Endothelial cell of umbilical vein (primary cell): ENCODE data around the gene DEPDC5. TPM values are rescaled to one million over a fixed set of nuclear protein-coding genes. Genes with fewer than 3 reads are reported as not detected.

Experiments
- BruUV-seq: library from RNA; stranded (reverse); fragments of 400-500 nt; replicated peaks from 2 replicates; lab custom pipeline; 2021; lab: Mats Ljungman, UMichigan
- CTCF ChIA-PET: fragments of 300-600, 350-600 bp; sonication (Branson Sonifier 250); formaldehyde crosslinking; loops from one replicate; lab custom pipeline; 2021; ENCODE audit warnings: antibody characterized with exemption, inconsistent platforms; lab: Charles Lee
- POLR2A ChIA-PET: fragments of 300-600, 350-600 bp; sonication (Branson Sonifier 250); formaldehyde crosslinking; loops from one replicate; lab custom pipeline; 2021; ENCODE audit warnings: antibody characterized with exemption, inconsistent platforms; lab: Charles Lee
- DNase-seq: peaks from one replicate; pipeline ENCODE4 v3.0.0-alpha.2; 2011; ENCODE audit warnings: low read depth, low spot score
- FAIRE-seq: peaks from 2 replicates; lab custom pipeline; 2011; peaks lifted over from hg19 to GRCh38; lab: Jason Lieb, UNC
- H2AFZ ChIP-seq: 2 replicates; pipeline ENCODE4 v1.6.0; 2012; ENCODE audit warnings: low read depth, low read length, control low read depth, inconsistent platforms
- H3K27ac ChIP-seq: 2 replicates; pipeline ENCODE4 v1.5.1; 2011; ENCODE audit warnings: low read depth, mild to moderate bottlenecking, control low read depth, low read length, moderate library complexity; ENCODE audit not compliant: insufficient read depth
- H3K27me3 ChIP-seq, 2 experiments: 2 replicates each; pipeline versions ENCODE4 v1.6.0 to v1.6.1; 2011; ENCODE audit warnings: low read length in 2 of 2, mixed read lengths in 1 of 2; ENCODE audit not compliant: control insufficient read depth in 2 of 2, insufficient read depth in 2 of 2
- H3K36me3 ChIP-seq, 2 experiments: 2 replicates in 1 of 2; 3 replicates in 1 of 2; pipeline ENCODE4 v1.5.1; 2011; ENCODE audit warnings: low read length in 2 of 2, mild to moderate bottlenecking in 1 of 2, moderate library complexity in 1 of 2; ENCODE audit not compliant: control insufficient read depth in 2 of 2, insufficient read depth in 2 of 2; ENCODE audit errors: extremely low read depth in 1 of 2
- H3K4me1 ChIP-seq: 3 replicates; pipeline ENCODE4 v1.5.1; 2011; ENCODE audit warnings: mild to moderate bottlenecking, low read length; ENCODE audit not compliant: control insufficient read depth, insufficient read depth; ENCODE audit errors: extremely low read depth
- H3K4me2 ChIP-seq: 2 replicates; pipeline ENCODE4 v1.6.1; 2011; ENCODE audit warnings: low read length, control low read depth, mixed read lengths; ENCODE audit not compliant: insufficient read depth
- H3K4me3 ChIP-seq, 3 experiments: fragments of 200-600 bp in 1 of 3; sonication (generic), shearing (Covaris generic) in 1 of 3; replicated peaks in 1 of 3; 2 replicates each; pipeline ENCODE4 v1.5.1; 2011 to 2016; ENCODE audit warnings: control low read depth in 3 of 3, low read length in 3 of 3, mild to moderate bottlenecking in 2 of 3, inconsistent platforms in 1 of 3, low read depth in 1 of 3, moderate library complexity in 1 of 3; ENCODE audit not compliant: insufficient read depth in 1 of 3
- H3K79me2 ChIP-seq: 2 replicates; pipeline ENCODE4 v1.6.0; 2012; ENCODE audit warnings: low read length, inconsistent platforms; ENCODE audit not compliant: control insufficient read depth, insufficient read depth
- H3K9ac ChIP-seq: replicated peaks from 2 replicates; pipeline ENCODE3; 2011; ENCODE audit warnings: low read length, control low read depth; ENCODE audit not compliant: insufficient read depth; ENCODE audit errors: extremely low read depth
- H3K9me1 ChIP-seq: replicated peaks from 3 replicates; pipeline ENCODE4 v1.6.0; 2011; ENCODE audit warnings: mild to moderate bottlenecking, low read length; ENCODE audit not compliant: control insufficient read depth, insufficient read depth; ENCODE audit errors: extremely low read depth
- H3K9me3 ChIP-seq: replicated peaks from 2 replicates; pipeline ENCODE4 v1.5.1; 2012; ENCODE audit warnings: low read length, inconsistent platforms; ENCODE audit not compliant: control insufficient read depth, insufficient read depth
- H4K20me1 ChIP-seq: replicated peaks from 2 replicates; pipeline ENCODE3; 2011; ENCODE audit warnings: mild to moderate bottlenecking, low read length; ENCODE audit not compliant: control insufficient read depth, insufficient read depth; ENCODE audit errors: extremely low read depth
- EZH2 ChIP-seq: IDR thresholded peaks from 2 replicates; pipeline ENCODE4 v1.6.1; 2012; ENCODE audit warnings: borderline replicate concordance, low read depth, mild to moderate bottlenecking, moderate library complexity, low read length, inconsistent platforms; ENCODE audit not compliant: severe bottlenecking
- FOS ChIP-seq: IDR thresholded peaks from 2 replicates; pipeline ENCODE4 v1.6.1; 2011; ENCODE audit warnings: mild to moderate bottlenecking, low read length, moderate library complexity, borderline replicate concordance; ENCODE audit not compliant: insufficient read depth
- GATA2 ChIP-seq: IDR thresholded peaks from 2 replicates; pipeline ENCODE4 v1.7.0; 2011; ENCODE audit warnings: low read depth, mild to moderate bottlenecking, moderate library complexity, mixed read lengths, low read length; ENCODE audit not compliant: insufficient read length, insufficient read depth
- JUN ChIP-seq: IDR thresholded peaks from 2 replicates; pipeline ENCODE4 v1.6.1; 2011; ENCODE audit warnings: borderline replicate concordance, low read depth; ENCODE audit not compliant: insufficient read length, insufficient read depth
- MYC ChIP-seq: IDR thresholded peaks from one replicate; pipeline ENCODE4 v1.6.1; 2011; ENCODE audit warnings: mild to moderate bottlenecking, low read depth, low read length
- POLR2A ChIP-seq: IDR thresholded peaks from 2 replicates; pipeline ENCODE4 v1.6.1; 2012; ENCODE audit warnings: low read depth, mild to moderate bottlenecking, control low read depth, low read length
- POLR2AphosphoS5 ChIP-seq: IDR thresholded peaks from 2 replicates; pipeline ENCODE4 v1.6.1; 2012; ENCODE audit warnings: low read depth, mild to moderate bottlenecking, control low read depth, low read length, moderate library complexity; ENCODE audit not compliant: insufficient read depth
- dilution Hi-C: fragments of 300-500 bp; cut with MboI; formaldehyde crosslinking; loops from one replicate; pipeline ENCODE4 v1.15.0; 2019; ENCODE audit warnings: low sequenced_read_pairs; ENCODE audit not compliant: extremely low pct_ligation_motif_present
- intact Hi-C: fragments of 100-400 bp; cut with micrococcal nuclease; formaldehyde crosslinking; loops from one replicate; pipeline ENCODE4 v1.10.0; 2022
- polyA plus RNA-seq, 4 experiments: library from polyadenylated mRNA; depleted of rRNA in 3 of 4; stranded (reverse) in 3 of 4; unstranded in 1 of 4; fragments of >200 nt; gene quantifications; 2 replicates each; pipeline versions ENCODE4 v1.2.1 to v1.2.3, GENCODE V29; 2011 to 2012; ENCODE audit warnings: missing spikeins in 1 of 4
- total RNA-seq: library from RNA; stranded (reverse); gene quantifications from 2 replicates; pipeline ENCODE4 v1.2.3, GENCODE V29; 2021
- TF ChIP-seq, protein P1 (sequence below): IDR thresholded peaks from 2 replicates; pipeline ENCODE4 v1.6.1; 2011; ENCODE audit not compliant: insufficient read depth, insufficient read length
- TF ChIP-seq, protein P2 (sequence below), 2 donors: IDR thresholded peaks; 1 replicate in 1 of 2; 2 replicates in 1 of 2; pipeline ENCODE4 v1.5.1; 2011; ENCODE audit warnings: low read length in 2 of 2, mild to moderate bottlenecking in 2 of 2, moderate library complexity in 2 of 2, control low read depth in 1 of 2, inconsistent platforms in 1 of 2, low read depth in 1 of 2; ENCODE audit not compliant: insufficient read depth in 1 of 2; ENCODE audit errors: extremely low read depth in 1 of 2

DEPDC5 gene
- total and polyA plus RNA-seq, 2 donors (not counting 3 experiments of a cell fraction or from before 2014, with no cell fraction given) = 13.1 to 36.6 TPM

DNA sequence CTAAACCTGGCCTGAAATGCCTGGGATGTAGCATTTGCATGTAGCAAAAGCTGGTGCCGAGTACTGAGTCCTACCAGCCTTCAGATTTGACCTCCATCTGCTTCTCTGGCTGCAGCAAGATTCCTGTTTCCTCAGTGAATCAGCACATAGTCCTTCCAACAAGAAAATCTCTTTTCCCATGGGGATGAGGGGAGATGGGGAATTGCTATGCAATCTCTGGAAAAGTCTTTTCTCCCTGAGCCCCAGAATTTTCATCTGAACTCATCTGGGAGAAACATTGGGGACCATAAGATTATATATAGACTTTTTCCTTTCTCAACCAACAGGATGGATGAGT lies 158.6 kb downstream of the DEPDC5 start:
- no TSS peak for BruUV-seq

More for the DNA sequence above, 158.6 kb downstream of the DEPDC5 start:
- dilution Hi-C loops (no loop called here), intact Hi-C loops (no loop called here)
- Histone ChIP-seq H3K27ac (no peak overlapping the region), H3K9ac (no peak overlapping the region), H3K9me3 (no peaks in the 10 kb centered on the region), H3K36me3 (no peaks in the 10 kb centered on the region), H3K79me2 (no peaks in the 10 kb centered on the region), H3K27me3 (no peaks in the 10 kb centered on the region), H2AFZ (no peak overlapping the region), H3K4me3 (no peak overlapping the region), H3K4me2 (no peak overlapping the region), H4K20me1 (no peaks in the 10 kb centered on the region), H3K4me1 (peaks cover 3% of the 10 kb centered on the region), H3K9me1 (no peaks in the 10 kb centered on the region)
- ChIA-PET CTCF (interaction anchor here (1.4 kb wide), 1 partner anchor 8 kb away, joined by 3 read pairs; no protein-coding TSS in a partner anchor), POLR2A (no interaction called here)
- TF ChIP-seq POLR2A (no peak), GATA2 (no peak), EZH2 (no peak), FOS (no peak), POLR2AphosphoS5 (no peak), JUN (no peak), MYC (no peak)
- TF ChIP-seq, protein P1, sequence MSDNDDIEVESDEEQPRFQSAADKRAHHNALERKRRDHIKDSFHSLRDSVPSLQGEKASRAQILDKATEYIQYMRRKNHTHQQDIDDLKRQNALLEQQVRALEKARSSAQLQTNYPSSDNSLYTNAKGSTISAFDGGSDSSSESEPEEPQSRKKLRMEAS = no peak
- TF ChIP-seq, protein P2, sequence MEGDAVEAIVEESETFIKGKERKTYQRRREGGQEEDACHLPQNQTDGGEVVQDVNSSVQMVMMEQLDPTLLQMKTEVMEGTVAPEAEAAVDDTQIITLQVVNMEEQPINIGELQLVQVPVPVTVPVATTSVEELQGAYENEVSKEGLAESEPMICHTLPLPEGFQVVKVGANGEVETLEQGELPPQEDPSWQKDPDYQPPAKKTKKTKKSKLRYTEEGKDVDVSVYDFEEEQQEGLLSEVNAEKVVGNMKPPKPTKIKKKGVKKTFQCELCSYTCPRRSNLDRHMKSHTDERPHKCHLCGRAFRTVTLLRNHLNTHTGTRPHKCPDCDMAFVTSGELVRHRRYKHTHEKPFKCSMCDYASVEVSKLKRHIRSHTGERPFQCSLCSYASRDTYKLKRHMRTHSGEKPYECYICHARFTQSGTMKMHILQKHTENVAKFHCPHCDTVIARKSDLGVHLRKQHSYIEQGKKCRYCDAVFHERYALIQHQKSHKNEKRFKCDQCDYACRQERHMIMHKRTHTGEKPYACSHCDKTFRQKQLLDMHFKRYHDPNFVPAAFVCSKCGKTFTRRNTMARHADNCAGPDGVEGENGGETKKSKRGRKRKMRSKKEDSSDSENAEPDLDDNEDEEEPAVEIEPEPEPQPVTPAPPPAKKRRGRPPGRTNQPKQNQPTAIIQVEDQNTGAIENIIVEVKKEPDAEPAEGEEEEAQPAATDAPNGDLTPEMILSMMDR (IDR thresholded peaks at IDR 0.05; ENCODE audit: extremely low read depth in 1 of 2, insufficient read depth in 1 of 2, low read depth in 1 of 2, low read length in 2 of 2) = no peak
- FAIRE-seq (no peak), DNase-seq (no peak)
